AG04450 (cell line): ENCODE results near the gene PIERCE2. TPM values are rescaled to one million over a fixed set of nuclear protein-coding genes. Genes with fewer than 3 reads are reported as not detected.
"Not testable (repeated sequence)": the region's sequence is repeated elsewhere in the genome, so short reads cannot be mapped to it uniquely, and the experiment has no call there.

ENCODE experiments used
- CTCF ChIA-PET: fragments of 300-600, 350-600 bp; formaldehyde crosslinking; extraction: SDS; loops from one replicate; lab custom pipeline; 2022; ENCODE audit warnings: antibody characterized with exemption, inconsistent platforms; lab: Charles Lee
- POLR2A ChIA-PET: fragments of 350-600 bp; formaldehyde crosslinking; extraction: SDS; loops from one replicate; lab custom pipeline; 2021; ENCODE audit warnings: antibody characterized with exemption, inconsistent platforms; lab: Yijun Ruan, JAX
- DNase-seq: peaks from one replicate; pipeline ENCODE4 v3.0.0-alpha.2; 2011; ENCODE audit warnings: low read depth, low spot score
- H3K27ac ChIP-seq: one replicate; pipeline ENCODE4 v1.5.1; 2012; ENCODE audit warnings: low read depth, low read length, control low read depth
- H3K27me3 ChIP-seq: one replicate; pipeline ENCODE4 v1.6.0; 2012; ENCODE audit warnings: low read length; ENCODE audit not compliant: control insufficient read depth, insufficient read depth
- H3K4me3 ChIP-seq: 2 replicates; pipeline ENCODE4 v1.5.1; 2011; ENCODE audit warnings: mild to moderate bottlenecking, low read depth, low read length, control low read depth
- H3K9me3 ChIP-seq: 2 replicates; pipeline ENCODE4 v1.5.1; 2012; ENCODE audit warnings: low read length; ENCODE audit not compliant: control insufficient read depth, insufficient read depth
- CTCF ChIP-seq: IDR thresholded peaks from 2 replicates; pipeline ENCODE4 v1.5.1; 2011; ENCODE audit warnings: low read depth, low read length, control low read depth, inconsistent platforms
- polyA plus RNA-seq: library from polyadenylated mRNA; depleted of rRNA; stranded (reverse); fragments of >200 nt; gene quantifications from 2 replicates; pipeline ENCODE4 v1.2.3, GENCODE V29; 2011

PIERCE2 gene
- polyA plus RNA-seq, 1 experiment = 3.0 TPM

GRCh38 chr15:55420171-55420866 lies 12.0 kb downstream of the PIERCE2 start:
- no peak overlapping the region for H3K27ac ChIP-seq
- POLR2A ChIA-PET = no interaction called here
- H3K4me3 ChIP-seq = no peak overlapping the region
- DNase-seq = no peak
- H3K9me3 ChIP-seq = no peaks in the 10 kb centered on the region
- no peaks in the 10 kb centered on the region for H3K27me3 ChIP-seq
- no peak for TF ChIP-seq CTCF
- CTCF ChIA-PET = interaction anchor here (0.6 to 2.1 kb wide), 2 partner anchors 15 to 203 kb away, joined by 3 to 12 read pairs; no protein-coding TSS in a partner anchor

GRCh38 chr15:55422089-55422488 lies 13.8 kb downstream of the PIERCE2 start:
- ChIA-PET POLR2A (no interaction called here), CTCF (interaction anchor here (1.5 kb wide), 1 partner anchor 17 kb away, joined by 8 read pairs; no protein-coding TSS in a partner anchor)
- Histone ChIP-seq H3K27me3 (no peaks in the 10 kb centered on the region), H3K27ac (no peak overlapping the region), H3K9me3 (no peaks in the 10 kb centered on the region), H3K4me3 (no peak overlapping the region)
- no peak for DNase-seq
- no peak for TF ChIP-seq CTCF

- Histone ChIP-seq H3K4me3 (no peak overlapping the region), H3K27me3 (no peaks in the 10 kb centered on the region), H3K9me3 (no peaks in the 10 kb centered on the region; the same call in 1 of the 2 replicates), H3K27ac (no peak overlapping the region)
- peak; percentile 37 for DNase-seq
- POLR2A ChIA-PET = no interaction called here
- CTCF ChIA-PET = interaction anchor here (0.5 to 3.7 kb wide), 53 partner anchors 15 to 762 kb away, joined by 3 to 55 read pairs (median 4); partner anchors contain the start of genes CCPG1, PIERCE2, PIGB and PIGBOS1
- TF ChIP-seq CTCF = peak; percentile 75
Observed at GRCh38 chr15:55434989-55435825, 26.9 kb downstream of the PIERCE2 start.

GRCh38 chr15:55443141-55443540 lies 34.8 kb downstream of the PIERCE2 start:
- CTCF ChIA-PET, POLR2A ChIA-PET, H3K27me3 ChIP-seq: not testable (repeated sequence)

GRCh38 chr15:55445936-55446335 lies 37.6 kb downstream of the PIERCE2 start:
- POLR2A ChIA-PET, DNase-seq, H3K27ac ChIP-seq, H3K4me3 ChIP-seq, CTCF ChIA-PET, H3K27me3 ChIP-seq: not testable (repeated sequence)
- H3K9me3 ChIP-seq = peaks cover 25% of the 10 kb centered on the region

More at GRCh38 chr15:55443141-55443540, 34.8 kb downstream of the PIERCE2 start:
- H3K4me3 ChIP-seq, DNase-seq, H3K27ac ChIP-seq: not testable (repeated sequence)
- peaks cover 25% of the 10 kb centered on the region for H3K9me3 ChIP-seq

GRCh38 chr15:55446379-55447029 lies 38.2 kb downstream of the PIERCE2 start:
- H3K4me3 ChIP-seq, H3K27ac ChIP-seq, H3K27me3 ChIP-seq, DNase-seq, CTCF ChIA-PET, POLR2A ChIA-PET: not testable (repeated sequence)
- H3K9me3 ChIP-seq = peaks cover 25% of the 10 kb centered on the region

GRCh38 chr15:55447030-55447394 lies 38.7 kb downstream of the PIERCE2 start:
- CTCF ChIA-PET, H3K27me3 ChIP-seq, POLR2A ChIA-PET, DNase-seq, H3K27ac ChIP-seq, H3K4me3 ChIP-seq: not testable (repeated sequence)
- H3K9me3 ChIP-seq = peaks cover 25% of the 10 kb centered on the region
